ENCODE results near the gene LRRC7.

DNA sequence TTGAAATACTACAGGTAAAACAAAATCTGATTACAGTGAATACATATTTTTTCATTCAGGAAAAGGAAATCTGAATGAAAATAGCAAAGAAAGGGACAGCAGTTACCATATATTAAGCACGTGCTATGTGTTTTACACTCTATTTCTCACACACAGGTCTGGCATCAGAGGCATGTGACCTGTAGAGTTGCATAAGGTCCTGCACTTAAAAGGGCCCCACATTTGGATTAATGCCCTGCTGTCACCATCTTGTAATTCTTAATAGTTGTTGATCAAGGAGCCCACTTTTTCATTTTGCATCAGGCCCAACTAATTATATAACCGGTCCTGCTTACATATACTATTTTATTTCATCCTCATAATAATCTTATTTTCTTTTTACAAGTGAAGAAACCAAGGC is 511.8 kb downstream of the LRRC7 start:
- TF ChIP-seq, protein P1, sequence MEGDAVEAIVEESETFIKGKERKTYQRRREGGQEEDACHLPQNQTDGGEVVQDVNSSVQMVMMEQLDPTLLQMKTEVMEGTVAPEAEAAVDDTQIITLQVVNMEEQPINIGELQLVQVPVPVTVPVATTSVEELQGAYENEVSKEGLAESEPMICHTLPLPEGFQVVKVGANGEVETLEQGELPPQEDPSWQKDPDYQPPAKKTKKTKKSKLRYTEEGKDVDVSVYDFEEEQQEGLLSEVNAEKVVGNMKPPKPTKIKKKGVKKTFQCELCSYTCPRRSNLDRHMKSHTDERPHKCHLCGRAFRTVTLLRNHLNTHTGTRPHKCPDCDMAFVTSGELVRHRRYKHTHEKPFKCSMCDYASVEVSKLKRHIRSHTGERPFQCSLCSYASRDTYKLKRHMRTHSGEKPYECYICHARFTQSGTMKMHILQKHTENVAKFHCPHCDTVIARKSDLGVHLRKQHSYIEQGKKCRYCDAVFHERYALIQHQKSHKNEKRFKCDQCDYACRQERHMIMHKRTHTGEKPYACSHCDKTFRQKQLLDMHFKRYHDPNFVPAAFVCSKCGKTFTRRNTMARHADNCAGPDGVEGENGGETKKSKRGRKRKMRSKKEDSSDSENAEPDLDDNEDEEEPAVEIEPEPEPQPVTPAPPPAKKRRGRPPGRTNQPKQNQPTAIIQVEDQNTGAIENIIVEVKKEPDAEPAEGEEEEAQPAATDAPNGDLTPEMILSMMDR (conservative IDR thresholded peaks at IDR 0.05; ENCODE audit: low read length), result no peak
- TF ChIP-seq EZH2phosphoT487 (IDR thresholded peaks at IDR 0.05; ENCODE audit: borderline replicate concordance), result no peak
